ENCODE measurements around the gene DMRT2. TPM values are rescaled to one million over a fixed set of nuclear protein-coding genes. Genes with fewer than 3 reads are reported as not detected.

Gene DMRT2
- total RNA-seq, 6 experiments from 2014 or later: 0.49 TPM; not detected in 5

GRCh38 chr9:1053986-1054425 lies 3.8 kb downstream of the DMRT2 start:
- H3K9me3 ChIP-seq: no peaks in the 10 kb centered on the region
- no peak for TF ChIP-seq CTCF (IDR thresholded peaks at IDR 0.05)
- no peak for TF ChIP-seq POLR2A (IDR thresholded peaks at IDR 0.05)
- ATAC-seq (no peak), DNase-seq (no peak)
- intact Hi-C loops (cut with DNase I): no loop called here
- peaks cover 21 to 43% of the 10 kb centered on the region in 2 donors for H3K27me3 ChIP-seq
- H3K4me3 ChIP-seq: no peak overlapping the region
- WGBS (ENCODE audit: insufficient coverage, low coverage, low lambda C conversion rate, missing lambda C conversion rate): 12% methylated on average over 10 of the region's 10 CpGs
- H3K36me3 ChIP-seq: no peaks in the 10 kb centered on the region
- H3K4me1 ChIP-seq: peaks cover 0 to 15% (median 0%) of the 10 kb centered on the region in 4 donors
- no peak overlapping the region for H3K27ac ChIP-seq

- WGBS (ENCODE audit: insufficient coverage, low coverage, low lambda C conversion rate, missing lambda C conversion rate): 26% methylated on average over 5 of the region's 5 CpGs
Observed at GRCh38 chr9:1055166-1055565, 5.0 kb downstream of the DMRT2 start.

GRCh38 chr9:1057910-1058309 lies 7.8 kb downstream of the DMRT2 start:
- H3K27me3 ChIP-seq: peaks cover 13 to 20% of the 10 kb centered on the region in 2 donors
- ATAC-seq: no peak
- TF ChIP-seq POLR2A (IDR thresholded peaks at IDR 0.05) (no peak), CTCF (IDR thresholded peaks at IDR 0.05) (no peak)

More at GRCh38 chr9:1055166-1055565, 5.0 kb downstream of the DMRT2 start:
- peaks cover 0 to 11% (median 0%) of the 10 kb centered on the region in 4 donors for H3K4me1 ChIP-seq
- DNase-seq: no peak
- H3K4me3 ChIP-seq: no peak overlapping the region
- H3K36me3 ChIP-seq: no peaks in the 10 kb centered on the region
- H3K9me3 ChIP-seq: no peaks in the 10 kb centered on the region
- ATAC-seq: no peak
- H3K27ac ChIP-seq: no peak overlapping the region
- intact Hi-C loops (cut with DNase I): no loop called here
- TF ChIP-seq CTCF (IDR thresholded peaks at IDR 0.05): no peak
- no peak for TF ChIP-seq POLR2A (IDR thresholded peaks at IDR 0.05)
- peaks cover 21 to 43% of the 10 kb centered on the region in 2 donors for H3K27me3 ChIP-seq

GRCh38 chr9:1058826-1059487 lies 8.8 kb downstream of the DMRT2 start:
- Histone ChIP-seq H3K9me3 (no peaks in the 10 kb centered on the region), H3K4me3 (no peak overlapping the region), H3K27me3 (peaks cover 7 to 10% of the 10 kb centered on the region in 2 donors), H3K36me3 (no peaks in the 10 kb centered on the region), H3K4me1 (no peaks in the 10 kb centered on the region), H3K27ac (no peak overlapping the region)
- intact Hi-C loops (cut with DNase I): no loop called here
- TF ChIP-seq CTCF (IDR thresholded peaks at IDR 0.05) (no peak), POLR2A (IDR thresholded peaks at IDR 0.05) (no peak)
- no peak for ATAC-seq
- WGBS (ENCODE audit: insufficient coverage, low coverage, low lambda C conversion rate, missing lambda C conversion rate): 66% methylated on average over 5 of the region's 6 CpGs
- no peak for DNase-seq

More at GRCh38 chr9:1057910-1058309, 7.8 kb downstream of the DMRT2 start:
- 41% methylated on average over 3 of the region's 3 CpGs for WGBS (ENCODE audit: insufficient coverage, low coverage, low lambda C conversion rate, missing lambda C conversion rate)
- Histone ChIP-seq H3K4me1 (no peaks in the 10 kb centered on the region), H3K27ac (no peak overlapping the region), H3K4me3 (no peak overlapping the region), H3K9me3 (no peaks in the 10 kb centered on the region), H3K36me3 (no peaks in the 10 kb centered on the region)
- DNase-seq: no peak
- intact Hi-C loops (cut with DNase I): no loop called here
